ENCODE measurements around the gene ABCC8.

GRCh38 chr11:17500673-17501072, 24.0 kb upstream of the ABCC8 start:
- TF ChIP-seq ZNF565 (CRISPR knock-in tag; conservative IDR thresholded peaks at IDR 0.05; ENCODE audit: low read depth) (no peak), ZFP30 (CRISPR knock-in tag; IDR thresholded peaks at IDR 0.05) (no peak), ARNTL (CRISPR knock-in tag; IDR thresholded peaks at IDR 0.05; ENCODE audit: borderline replicate concordance, low read depth) (no peak), PATZ1 (CRISPR knock-in tag; IDR thresholded peaks at IDR 0.05; ENCODE audit: borderline replicate concordance) (no peak), OSR1 (CRISPR knock-in tag; IDR thresholded peaks at IDR 0.05) (no peak), ZFP3 (CRISPR knock-in tag; IDR thresholded peaks at IDR 0.05) (no peak), ISL1 (CRISPR knock-in tag; IDR thresholded peaks at IDR 0.05) (no peak), RARB (CRISPR knock-in tag; IDR thresholded peaks at IDR 0.05) (no peak), POU6F1 (CRISPR knock-in tag; IDR thresholded peaks at IDR 0.05; ENCODE audit: borderline replicate concordance, low read depth) (no peak), ZC3H10 (CRISPR knock-in tag; IDR thresholded peaks at IDR 0.05) (no peak), TCF4 (CRISPR knock-in tag; IDR thresholded peaks at IDR 0.05; ENCODE audit: borderline replicate concordance) (no peak), TOX (CRISPR knock-in tag; IDR thresholded peaks at IDR 0.05; ENCODE audit: borderline replicate concordance) (no peak), SNAI2 (CRISPR knock-in tag; IDR thresholded peaks at IDR 0.05) (no peak), CSDC2 (CRISPR knock-in tag; IDR thresholded peaks at IDR 0.05) (no peak)

All from SK-N-SH treated with all-trans-retinoic acid at 6 μM for 48 hours (cell line).